HG03457 (cell line): ENCODE measurements around the gene ORMDL1.
A peak's percentile ranks its signal among the peaks of the same experiment; 100 is the strongest.
"Not testable (repeated sequence)": the region's sequence is repeated elsewhere in the genome, so short reads cannot be mapped to it uniquely, and the experiment has no call there.

Experiments used
- ATAC-seq: cut with Tn5 transposase; IDR thresholded peaks from one replicate; pipeline ENCODE4 v1.9.1; 2021; ENCODE audit warnings: moderate number of reproducible peaks; ENCODE audit not compliant: unreplicated experiment

ORMDL1 gene

GRCh38 chr2:189772212-189772611 lies 11.9 kb downstream of the ORMDL1 start:
- no peak for ATAC-seq

- ATAC-seq: no peak
These were observed 13.4 kb downstream of the ORMDL1 start for GRCh38 chr2:189770590-189771322.

DNA sequence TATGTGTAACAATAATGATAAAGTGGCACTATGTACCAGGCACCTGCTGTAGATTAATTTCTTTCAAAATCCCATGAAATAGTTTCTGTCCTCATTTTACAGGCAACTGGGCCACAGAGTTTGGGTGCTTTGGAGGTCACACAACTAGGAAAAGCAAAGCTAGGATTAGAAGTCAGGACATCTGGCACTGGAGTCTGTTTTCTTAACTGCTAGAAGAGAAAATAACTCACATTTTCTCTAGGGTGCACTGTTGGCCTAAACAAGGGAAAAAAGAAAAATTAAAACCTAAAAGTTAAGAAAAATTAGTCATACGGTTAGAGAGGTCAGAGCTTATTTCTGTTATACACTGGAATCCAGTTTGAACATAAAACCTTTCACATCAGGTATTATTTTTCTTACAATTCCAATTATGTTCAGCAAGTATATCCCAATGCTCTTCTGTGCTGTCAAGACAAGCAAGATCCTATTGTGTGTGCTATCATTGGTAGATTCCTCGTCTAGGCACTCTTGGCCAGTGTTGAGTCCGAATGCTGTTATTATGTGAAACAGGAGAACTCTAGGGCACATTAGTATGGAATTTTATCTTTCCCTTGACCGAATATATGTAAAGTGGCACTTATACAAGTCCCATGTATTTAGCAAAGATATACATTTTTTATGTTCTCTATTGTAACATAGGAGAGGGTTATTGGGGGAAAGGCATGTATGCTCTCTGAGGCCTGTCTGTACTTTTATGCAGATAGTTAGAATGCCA lies 20.1 kb downstream of the ORMDL1 start:
- ATAC-seq: no peak

- ATAC-seq: peak; percentile 93
These were observed 21.4 kb downstream of the ORMDL1 start, which contains the start of gene OSGEPL1 for GRCh38 chr2:189762551-189763298. OSGEPL1 (minus strand) TSS chr2:189762792; CDS start chr2:189761640, 1,152 bp downstream.

- ATAC-seq: no peak
These were observed 21.9 kb downstream of the ORMDL1 start for GRCh38 chr2:189762229-189762550.

- ATAC-seq: not testable (repeated sequence)
These were observed 24.0 kb downstream of the ORMDL1 start for GRCh38 chr2:189760154-189760553.

GRCh38 chr2:189756311-189756952 lies 27.7 kb downstream of the ORMDL1 start:
- no peak for ATAC-seq

DNA sequence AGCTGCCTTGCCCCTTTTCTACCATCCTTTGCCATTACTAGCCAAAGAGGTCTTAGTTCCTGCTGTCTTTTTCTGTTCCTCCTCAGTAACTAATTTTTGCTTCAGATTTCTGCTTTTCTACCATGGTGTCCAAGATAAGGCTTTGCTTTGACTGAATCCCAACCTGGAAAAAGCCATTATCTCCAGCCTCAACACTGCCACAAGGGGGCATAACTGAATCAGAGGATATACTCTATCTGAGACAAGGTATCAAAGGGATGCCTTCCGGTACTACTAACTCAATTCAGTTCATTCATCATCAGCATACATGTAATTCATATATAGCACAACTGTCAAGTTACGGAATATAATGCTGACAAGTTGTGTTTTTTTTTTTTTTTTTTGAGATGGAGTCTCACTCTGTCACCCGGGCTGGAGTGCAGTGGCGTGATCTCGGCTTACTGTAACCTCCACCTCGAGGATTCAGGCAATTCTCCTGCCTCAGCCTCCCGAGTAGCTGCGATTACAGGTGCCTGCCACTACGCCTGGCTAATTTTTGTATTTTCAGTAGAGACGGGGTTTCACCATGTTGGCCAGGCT lies 33.0 kb downstream of the ORMDL1 start:
- ATAC-seq: no peak

DNA sequence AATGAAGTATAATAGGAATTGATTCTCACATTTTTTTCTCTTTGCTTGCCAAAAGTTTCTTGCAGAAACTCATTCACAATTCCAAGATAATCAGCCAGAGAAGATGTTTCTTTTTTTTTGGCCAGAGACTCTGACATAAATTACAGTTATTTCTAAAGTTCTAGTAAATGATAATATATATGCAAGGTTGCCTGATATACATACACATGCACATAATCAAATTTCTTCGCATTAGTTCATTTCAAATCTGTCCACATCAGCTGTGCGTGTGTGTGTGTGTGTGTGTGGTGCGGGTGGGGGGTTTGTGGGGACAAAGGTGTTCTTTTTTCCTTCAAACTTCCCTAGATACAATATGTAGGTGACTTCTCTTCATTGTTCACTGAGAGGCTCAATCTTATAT lies 54.7 kb downstream of the ORMDL1 start:
- no peak for ATAC-seq

DNA sequence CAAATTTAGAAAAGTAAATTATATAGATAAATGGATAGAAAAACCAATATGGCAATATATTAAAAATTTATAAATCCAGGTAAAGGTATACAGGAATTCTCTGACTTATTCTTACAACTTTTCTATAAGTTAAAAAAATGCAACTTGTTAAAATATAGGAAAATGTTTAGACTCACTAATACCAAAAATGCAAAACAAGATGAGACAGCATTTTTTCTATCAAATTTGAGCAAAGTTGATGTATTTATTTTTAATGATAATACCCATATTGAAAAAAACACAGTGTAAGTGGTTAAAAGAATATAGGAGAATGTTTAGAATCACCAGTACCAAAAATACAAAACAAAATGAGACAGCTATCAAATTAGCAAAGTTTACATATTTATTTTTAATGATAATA lies 57.3 kb downstream of the ORMDL1 start:
- no peak for ATAC-seq

GRCh38 chr2:189726271-189726670 lies 57.9 kb downstream of the ORMDL1 start:
- no peak for ATAC-seq

- ATAC-seq: no peak
These were observed 60.9 kb downstream of the ORMDL1 start for GRCh38 chr2:189723192-189723591.
